IPS-15b (cell line): ENCODE measurements around the gene PAAF1.
"Not testable (repeated sequence)": the region's sequence is repeated elsewhere in the genome, so short reads cannot be mapped to it uniquely, and the experiment has no call there.

ENCODE experiments used
- H3K27me3 ChIP-seq: one replicate; pipeline ENCODE4 v1.6.1; 2013; ENCODE audit warnings: low read length; ENCODE audit not compliant: control insufficient read depth, insufficient read depth
- H3K36me3 ChIP-seq: one replicate; pipeline ENCODE4 v1.6.1; 2013; ENCODE audit warnings: low read length; ENCODE audit not compliant: control insufficient read depth, insufficient read depth
- H3K4me1 ChIP-seq: one replicate; pipeline ENCODE4 v1.6.1; 2013; ENCODE audit warnings: mild to moderate bottlenecking, low read length; ENCODE audit not compliant: control insufficient read depth, insufficient read depth
- H3K4me3 ChIP-seq: one replicate; pipeline ENCODE4 v1.5.1; 2013; ENCODE audit warnings: low read depth, low read length
- H3K9ac ChIP-seq: one replicate; pipeline ENCODE4 v1.6.1; 2013; ENCODE audit warnings: low read depth, mild to moderate bottlenecking, low read length
- H3K9me3 ChIP-seq: one replicate; pipeline ENCODE4 v1.6.1; 2013; ENCODE audit warnings: mild to moderate bottlenecking, low read length; ENCODE audit not compliant: control insufficient read depth, insufficient read depth

The PAAF1 gene

GRCh38 chr11:73931039-73931645 lies 54.3 kb downstream of the PAAF1 start:
- Histone ChIP-seq H3K36me3 (peaks cover 6% of the 10 kb centered on the region), H3K4me1 (no peaks in the 10 kb centered on the region), H3K9me3 (no peaks in the 10 kb centered on the region), H3K27me3 (no peaks in the 10 kb centered on the region), H3K4me3 (no peak overlapping the region), H3K9ac (no peak overlapping the region)

DNA sequence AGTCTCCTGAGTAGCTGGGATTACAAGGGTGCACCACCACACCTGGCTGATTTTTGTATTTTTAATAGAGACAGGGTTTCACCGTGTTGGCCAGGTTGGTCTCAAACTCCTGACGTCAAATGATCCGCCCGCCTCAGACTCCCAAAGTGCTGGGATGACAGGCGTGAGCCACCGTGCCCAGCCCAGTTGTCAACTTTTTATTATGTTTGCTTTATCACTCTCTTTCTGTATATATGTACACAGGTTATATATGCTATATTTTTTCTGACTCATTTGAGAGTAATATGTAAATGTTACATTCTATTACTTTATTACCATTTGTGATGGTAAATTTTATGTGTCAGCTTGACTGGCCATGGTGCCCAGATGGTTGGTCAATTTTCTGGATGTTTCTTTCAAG lies 55.2 kb downstream of the PAAF1 start:
- H3K27me3 ChIP-seq = no peaks in the 10 kb centered on the region
- H3K4me1 ChIP-seq = no peaks in the 10 kb centered on the region
- no peak overlapping the region for H3K9ac ChIP-seq
- no peaks in the 10 kb centered on the region for H3K9me3 ChIP-seq
- no peak overlapping the region for H3K4me3 ChIP-seq
- H3K36me3 ChIP-seq = peaks cover 6% of the 10 kb centered on the region

GRCh38 chr11:73932781-73933180 lies 56.0 kb downstream of the PAAF1 start:
- Histone ChIP-seq H3K36me3 (peaks cover 2% of the 10 kb centered on the region), H3K9ac (no peak overlapping the region), H3K4me3 (no peak overlapping the region), H3K4me1 (no peaks in the 10 kb centered on the region), H3K27me3 (no peaks in the 10 kb centered on the region), H3K9me3 (no peaks in the 10 kb centered on the region)

DNA sequence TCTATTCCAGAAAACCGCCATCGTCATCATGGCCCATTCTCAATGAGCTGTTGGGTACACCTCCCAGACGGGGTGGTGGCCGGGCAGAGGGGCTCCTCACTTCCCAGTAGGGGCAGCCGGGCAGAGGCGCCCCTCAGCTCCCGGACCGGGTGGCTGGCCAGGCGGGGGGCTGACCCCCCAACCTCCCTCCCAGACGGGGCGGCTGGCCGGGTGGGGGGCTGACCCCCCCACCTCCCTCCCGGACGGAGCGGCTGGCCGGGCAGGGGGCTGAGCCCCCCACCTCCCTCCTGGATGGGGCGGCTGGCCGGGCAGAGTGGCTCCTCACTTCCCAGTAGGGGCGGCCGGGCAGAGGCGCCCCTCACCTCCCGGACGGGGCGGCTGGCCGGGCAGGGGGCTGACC lies 59.2 kb downstream of the PAAF1 start:
- not testable (repeated sequence) for H3K4me3 ChIP-seq, H3K9me3 ChIP-seq, H3K4me1 ChIP-seq, H3K36me3 ChIP-seq, H3K9ac ChIP-seq, H3K27me3 ChIP-seq

DNA sequence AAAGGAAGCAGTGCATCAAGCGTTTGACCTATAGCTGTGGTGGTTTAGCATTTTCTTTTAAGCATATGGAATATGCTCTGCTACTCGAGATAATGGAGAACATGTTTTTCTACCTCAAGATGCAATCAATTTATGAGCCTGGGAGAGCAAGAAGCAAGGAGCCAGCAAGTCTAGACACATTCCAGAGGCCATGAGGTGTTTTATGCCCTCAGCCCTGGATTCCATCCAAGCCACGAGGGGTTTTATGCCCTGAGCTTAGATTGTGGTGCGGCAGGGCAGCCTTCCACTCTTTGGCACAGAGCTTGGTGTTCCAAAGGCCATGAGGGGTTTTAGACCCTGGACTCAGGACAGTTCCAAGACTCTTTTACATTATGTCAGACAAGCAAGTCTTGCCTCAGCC lies 62.3 kb downstream of the PAAF1 start:
- Histone ChIP-seq H3K4me3 (no peak overlapping the region), H3K27me3 (no peaks in the 10 kb centered on the region), H3K9me3 (no peaks in the 10 kb centered on the region), H3K9ac (no peak overlapping the region), H3K4me1 (no peaks in the 10 kb centered on the region), H3K36me3 (peaks cover 2% of the 10 kb centered on the region)

GRCh38 chr11:73940801-73941570 lies 64.2 kb downstream of the PAAF1 start:
- no peaks in the 10 kb centered on the region for H3K27me3 ChIP-seq
- no peak overlapping the region for H3K9ac ChIP-seq
- no peaks in the 10 kb centered on the region for H3K4me1 ChIP-seq
- H3K36me3 ChIP-seq = no peaks in the 10 kb centered on the region
- no peaks in the 10 kb centered on the region for H3K9me3 ChIP-seq
- H3K4me3 ChIP-seq = no peak overlapping the region

DNA sequence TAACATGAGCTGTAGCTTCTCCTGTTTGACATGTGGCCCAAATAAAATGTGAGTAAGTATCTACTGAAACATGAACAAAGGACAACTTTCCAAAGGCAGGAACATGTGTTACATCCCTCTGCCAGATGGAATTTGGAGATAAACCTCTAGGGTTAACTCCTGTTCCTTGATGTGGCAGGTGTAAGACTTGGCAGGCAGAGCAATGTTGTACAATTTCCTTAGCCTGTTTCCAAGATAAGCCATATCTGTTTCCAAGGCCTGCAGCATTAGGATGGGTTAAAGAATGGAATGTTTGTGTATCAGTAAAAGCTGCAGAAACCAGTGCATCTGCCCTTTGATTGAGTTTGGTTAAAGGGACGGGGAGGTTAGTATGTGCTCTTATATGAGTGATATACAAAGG lies 65.2 kb downstream of the PAAF1 start:
- H3K36me3 ChIP-seq = no peaks in the 10 kb centered on the region
- no peaks in the 10 kb centered on the region for H3K9me3 ChIP-seq
- no peak overlapping the region for H3K4me3 ChIP-seq
- H3K9ac ChIP-seq = no peak overlapping the region
- H3K27me3 ChIP-seq = no peaks in the 10 kb centered on the region
- H3K4me1 ChIP-seq = no peaks in the 10 kb centered on the region

GRCh38 chr11:73944085-73944484 lies 67.3 kb downstream of the PAAF1 start:
- Histone ChIP-seq H3K27me3 (no peaks in the 10 kb centered on the region), H3K9ac (no peak overlapping the region), H3K36me3 (no peaks in the 10 kb centered on the region), H3K9me3 (no peaks in the 10 kb centered on the region), H3K4me3 (no peak overlapping the region), H3K4me1 (no peaks in the 10 kb centered on the region)

DNA sequence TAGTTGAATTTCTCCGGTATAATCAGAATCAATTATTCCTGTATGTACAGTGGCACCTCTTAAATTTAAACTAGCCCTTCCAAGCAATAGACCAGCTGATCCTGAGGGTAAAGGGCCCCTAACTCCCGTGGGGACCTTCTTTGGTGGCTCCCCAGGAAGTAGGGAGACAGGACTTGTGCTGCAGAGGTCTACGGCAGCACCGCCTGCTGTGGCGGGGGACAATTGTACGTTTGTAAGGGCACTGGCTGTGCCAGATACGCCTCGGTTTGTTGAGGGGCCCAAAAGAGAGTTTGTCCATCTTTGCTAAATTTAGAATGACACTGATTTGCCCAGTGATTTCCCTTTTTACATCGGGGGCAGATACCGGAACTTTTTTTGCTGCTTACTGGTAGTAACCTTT lies 68.1 kb downstream of the PAAF1 start:
- H3K27me3 ChIP-seq = no peaks in the 10 kb centered on the region
- H3K9ac ChIP-seq = no peak overlapping the region
- H3K9me3 ChIP-seq = no peaks in the 10 kb centered on the region
- H3K4me1 ChIP-seq = no peaks in the 10 kb centered on the region
- no peak overlapping the region for H3K4me3 ChIP-seq
- no peaks in the 10 kb centered on the region for H3K36me3 ChIP-seq

DNA sequence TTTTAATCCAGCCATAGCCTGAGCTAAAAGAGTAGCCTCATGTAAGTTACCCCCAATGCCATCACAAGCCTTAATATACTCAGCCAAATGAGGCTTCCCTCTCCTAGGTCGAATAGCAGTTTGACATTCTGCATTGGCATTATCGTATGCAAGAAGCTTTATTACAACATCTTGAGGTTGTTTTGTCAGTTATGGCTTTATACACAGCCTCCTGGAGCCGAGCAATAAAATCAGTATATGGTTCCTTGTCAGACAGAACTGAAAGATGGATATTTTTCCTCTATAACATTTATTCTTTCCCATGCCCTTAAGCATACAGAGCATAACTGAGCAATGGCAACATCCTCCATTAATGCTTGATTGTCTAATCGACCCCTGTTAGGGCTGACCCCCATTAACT lies 68.6 kb downstream of the PAAF1 start:
- Histone ChIP-seq H3K27me3 (no peaks in the 10 kb centered on the region), H3K4me1 (no peaks in the 10 kb centered on the region), H3K36me3 (no peaks in the 10 kb centered on the region), H3K9ac (no peak overlapping the region), H3K4me3 (no peak overlapping the region), H3K9me3 (no peaks in the 10 kb centered on the region)

DNA sequence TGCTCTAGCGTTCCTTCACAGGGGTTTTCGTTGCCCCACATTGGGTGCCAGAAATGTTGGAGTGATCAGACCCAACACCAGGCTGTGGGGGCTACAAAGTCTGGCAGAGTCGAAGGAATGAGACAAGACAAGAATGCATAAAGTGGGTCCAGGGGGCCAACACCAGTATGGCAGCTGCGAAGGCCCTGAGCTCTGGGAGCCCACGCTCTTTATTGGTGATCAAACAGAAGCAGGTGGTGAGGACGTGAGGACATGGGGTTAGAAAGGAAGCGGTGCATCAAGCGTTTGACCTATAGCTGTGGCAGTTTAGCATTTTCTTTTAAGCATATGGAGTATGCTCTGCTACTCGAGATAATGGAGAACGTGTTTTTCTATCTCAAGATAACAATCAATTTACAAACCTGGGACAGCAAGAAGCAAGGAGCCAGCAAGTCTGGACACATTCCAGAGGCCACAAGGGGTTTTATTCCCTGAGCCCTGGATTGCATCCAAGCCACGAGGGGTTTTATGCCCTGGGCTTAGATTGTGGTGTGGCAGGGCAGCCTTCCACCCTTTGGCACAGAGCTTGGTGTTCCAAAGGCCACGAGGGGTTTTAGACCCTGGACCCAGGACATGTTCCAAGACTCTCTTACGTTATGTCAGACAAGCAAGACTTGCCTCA lies 70.1 kb downstream of the PAAF1 start:
- Histone ChIP-seq H3K4me3 (no peak overlapping the region), H3K9me3 (no peaks in the 10 kb centered on the region), H3K9ac (no peak overlapping the region), H3K4me1 (no peaks in the 10 kb centered on the region), H3K36me3 (no peaks in the 10 kb centered on the region), H3K27me3 (no peaks in the 10 kb centered on the region)

GRCh38 chr11:73949246-73949645 lies 72.4 kb downstream of the PAAF1 start:
- Histone ChIP-seq H3K9me3 (no peaks in the 10 kb centered on the region), H3K36me3 (no peaks in the 10 kb centered on the region), H3K4me1 (no peaks in the 10 kb centered on the region), H3K27me3 (no peaks in the 10 kb centered on the region), H3K9ac (no peak overlapping the region), H3K4me3 (no peak overlapping the region)
